ENCODE measurements around the gene FOXO3B.
"Not testable (repeated sequence)": the region's sequence is repeated elsewhere in the genome, so short reads cannot be mapped to it uniquely, and the experiment has no call there.

FOXO3B gene

GRCh38 chr17:18667535-18667934 lies 14.6 kb downstream of the FOXO3B start:
- CTCF ChIA-PET; DNase-seq (ENCODE audit: extremely low spot score); POLR2A ChIA-PET: not testable (repeated sequence)

GRCh38 chr17:18666326-18666725 lies 15.8 kb downstream of the FOXO3B start:
- CTCF ChIA-PET; POLR2A ChIA-PET; DNase-seq (ENCODE audit: extremely low spot score): not testable (repeated sequence)

GRCh38 chr17:18661924-18662624 lies 20.0 kb downstream of the FOXO3B start:
- DNase-seq (ENCODE audit: extremely low spot score); POLR2A ChIA-PET; CTCF ChIA-PET: not testable (repeated sequence)

GRCh38 chr17:18650094-18650493 lies 32.0 kb downstream of the FOXO3B start:
- CTCF ChIA-PET, result interaction anchor here (0.7 kb wide), 1 partner anchor 317 kb away, joined by 3 read pairs; no protein-coding TSS in a partner anchor
- POLR2A ChIA-PET; DNase-seq (ENCODE audit: extremely low spot score): not testable (repeated sequence)

GRCh38 chr17:18644291-18644690 lies 37.8 kb downstream of the FOXO3B start, which contains the start of gene TBC1D28:
TSS of gene TBC1D28 (minus strand) at chr17:18644391. CDS start at chr17:18641352, 3,039 bp downstream.
- POLR2A ChIA-PET, result not testable (repeated sequence)

GRCh38 chr17:18643124-18643523 lies 39.0 kb downstream of the FOXO3B start:
- POLR2A ChIA-PET; DNase-seq (ENCODE audit: extremely low spot score); CTCF ChIA-PET: not testable (repeated sequence)

More at GRCh38 chr17:18644291-18644690, 37.8 kb downstream of the FOXO3B start, which contains the start of gene TBC1D28:
- DNase-seq (ENCODE audit: extremely low spot score); CTCF ChIA-PET: not testable (repeated sequence)

GRCh38 chr17:18638357-18638756 lies 43.8 kb downstream of the FOXO3B start:
- POLR2A ChIA-PET, CTCF ChIA-PET: not testable (repeated sequence)

GRCh38 chr17:18636237-18636636 lies 45.9 kb downstream of the FOXO3B start:
- POLR2A ChIA-PET; CTCF ChIA-PET; DNase-seq (ENCODE audit: extremely low spot score): not testable (repeated sequence)

More at GRCh38 chr17:18638357-18638756, 43.8 kb downstream of the FOXO3B start:
- DNase-seq (ENCODE audit: extremely low spot score), result not testable (repeated sequence)

- POLR2A ChIA-PET; DNase-seq (ENCODE audit: extremely low spot score); CTCF ChIA-PET: not testable (repeated sequence)
Measured at GRCh38 chr17:18635773-18636172, 46.3 kb downstream of the FOXO3B start.

- CTCF ChIA-PET; DNase-seq (ENCODE audit: extremely low spot score); POLR2A ChIA-PET: not testable (repeated sequence)
Measured at GRCh38 chr17:18634550-18635263, 47.4 kb downstream of the FOXO3B start.
